NCI-H748 (cell line): ENCODE data around the gene FOS.

Source experiments
- DNase-seq: peaks from one replicate; lab custom pipeline; 2025; ENCODE audit not compliant: unreplicated experiment; lab: John Stamatoyannopoulos, UW

FOS gene

GRCh38 chr14:75313294-75313693 lies 34.7 kb downstream of the FOS start:
- DNase-seq, result no peak

DNA sequence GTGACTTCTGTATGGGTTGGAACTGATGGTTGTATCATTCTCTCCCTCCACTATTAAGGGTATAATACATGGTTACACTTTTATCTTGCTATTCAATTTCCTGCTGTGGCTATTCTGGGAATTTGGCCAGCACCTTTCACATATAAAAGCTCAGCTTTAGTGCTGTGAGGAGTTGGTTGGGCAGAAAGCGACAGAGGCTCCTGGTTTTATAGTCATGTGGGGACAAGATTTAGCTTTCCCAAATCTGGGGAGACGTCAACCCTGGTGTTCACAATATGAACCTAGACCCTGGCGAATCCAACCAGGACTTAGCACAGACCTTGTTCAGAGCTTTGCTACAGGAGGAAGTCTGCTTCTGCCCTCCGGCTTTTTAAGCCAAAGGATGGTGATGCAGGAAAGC lies 36.5 kb downstream of the FOS start:
- DNase-seq, result no peak

DNA sequence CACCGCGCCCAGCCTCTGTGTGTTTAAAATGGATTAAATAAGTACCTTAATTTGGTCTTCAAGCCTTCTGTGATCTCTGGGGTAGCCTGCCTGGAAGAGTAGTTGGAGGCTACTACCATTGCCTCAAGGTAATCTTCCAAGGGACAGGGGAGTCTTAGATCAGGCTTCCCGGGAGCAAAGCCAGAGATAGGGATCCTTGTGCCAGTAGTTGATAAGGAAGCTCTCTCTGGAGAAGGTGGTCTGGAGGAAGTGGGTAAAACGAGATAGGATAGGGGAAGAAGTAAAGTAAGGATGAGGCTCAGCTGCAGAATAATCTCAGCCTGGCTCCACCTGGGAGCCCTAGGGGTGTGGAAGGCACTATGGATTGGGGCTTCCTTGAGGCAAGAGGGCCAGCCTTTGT lies 38.5 kb downstream of the FOS start:
- DNase-seq, result no peak

GRCh38 chr14:75318353-75318752 lies 39.7 kb downstream of the FOS start:
- DNase-seq, result no peak

DNA sequence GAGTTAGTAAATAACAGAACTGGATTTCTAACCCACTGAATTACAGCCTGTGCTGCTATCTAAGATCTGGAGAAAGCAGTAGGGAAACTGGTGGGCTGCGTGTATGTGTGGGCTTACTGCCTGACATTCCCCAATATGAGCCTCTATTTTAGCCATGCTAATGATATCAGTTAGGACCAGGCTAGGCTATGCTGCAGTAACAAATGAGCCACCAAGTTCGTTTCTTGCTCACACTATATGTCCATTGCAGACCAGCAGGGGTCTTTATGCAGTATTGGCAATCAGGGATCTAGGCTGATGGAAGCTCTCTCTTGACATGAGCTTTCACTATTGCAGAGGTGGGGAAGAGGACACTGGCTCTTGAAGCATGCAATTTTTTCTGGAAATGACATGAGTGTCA lies 40.4 kb downstream of the FOS start:
- no peak for DNase-seq

DNA sequence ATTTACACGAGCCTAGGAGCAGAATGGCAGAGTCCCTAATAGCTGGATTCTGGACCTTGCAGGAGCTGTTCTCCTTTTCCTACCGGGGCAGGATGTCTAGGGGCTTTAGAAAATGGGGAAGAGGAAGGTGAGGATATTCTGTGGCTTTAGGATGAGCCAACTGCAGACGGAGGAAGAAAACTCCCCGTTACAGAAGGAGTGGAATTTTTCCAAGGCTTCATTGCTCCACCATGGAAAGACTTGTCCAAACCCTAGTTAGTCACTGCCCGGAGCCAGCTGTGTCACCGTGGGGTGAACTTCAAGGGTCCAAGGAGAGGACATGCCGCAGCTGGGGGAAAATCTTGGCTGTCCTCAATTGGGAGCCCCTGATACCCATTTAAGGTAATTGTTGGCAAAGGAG lies 41.6 kb downstream of the FOS start:
- DNase-seq, result no peak

DNA sequence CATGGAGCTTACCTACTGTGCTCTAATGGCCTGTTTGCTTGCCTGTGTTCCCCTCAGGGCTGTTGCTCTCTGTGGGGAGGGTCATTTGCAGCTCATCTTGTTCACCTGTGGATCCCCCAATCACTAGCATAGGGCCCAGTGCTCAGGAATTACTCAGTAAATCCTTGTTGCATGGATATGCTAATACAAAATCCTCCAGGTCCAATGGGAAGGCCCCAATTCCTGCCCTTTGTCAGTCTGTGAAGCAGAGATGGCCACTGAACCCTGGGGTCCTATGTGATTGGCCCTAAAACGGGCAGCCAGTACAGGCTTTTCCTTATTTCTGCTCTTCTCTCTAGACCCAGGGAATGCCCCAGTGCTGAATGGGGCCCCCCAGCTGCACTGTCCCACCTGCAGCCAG lies 44.1 kb downstream of the FOS start:
- no peak for DNase-seq

DNA sequence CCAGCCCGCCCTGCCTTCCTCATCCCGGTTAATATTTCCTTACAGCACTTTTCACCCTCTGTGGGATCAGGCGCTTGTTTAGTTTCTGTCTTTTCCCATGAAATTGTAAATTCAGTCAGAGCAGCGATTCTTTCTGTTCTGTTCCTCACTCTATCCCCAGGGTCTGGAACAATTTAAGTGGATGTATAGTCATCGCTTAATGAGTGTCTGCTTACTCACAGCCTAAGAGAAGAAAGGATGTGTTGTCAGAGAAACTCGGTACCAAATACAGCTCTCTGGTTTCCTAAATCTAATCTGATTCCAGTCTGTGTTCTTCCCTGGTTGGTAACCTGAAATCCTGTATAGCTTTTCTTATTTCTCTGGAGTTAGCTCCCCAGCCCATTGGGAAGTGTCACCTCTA lies 44.9 kb downstream of the FOS start:
- no peak for DNase-seq

DNA sequence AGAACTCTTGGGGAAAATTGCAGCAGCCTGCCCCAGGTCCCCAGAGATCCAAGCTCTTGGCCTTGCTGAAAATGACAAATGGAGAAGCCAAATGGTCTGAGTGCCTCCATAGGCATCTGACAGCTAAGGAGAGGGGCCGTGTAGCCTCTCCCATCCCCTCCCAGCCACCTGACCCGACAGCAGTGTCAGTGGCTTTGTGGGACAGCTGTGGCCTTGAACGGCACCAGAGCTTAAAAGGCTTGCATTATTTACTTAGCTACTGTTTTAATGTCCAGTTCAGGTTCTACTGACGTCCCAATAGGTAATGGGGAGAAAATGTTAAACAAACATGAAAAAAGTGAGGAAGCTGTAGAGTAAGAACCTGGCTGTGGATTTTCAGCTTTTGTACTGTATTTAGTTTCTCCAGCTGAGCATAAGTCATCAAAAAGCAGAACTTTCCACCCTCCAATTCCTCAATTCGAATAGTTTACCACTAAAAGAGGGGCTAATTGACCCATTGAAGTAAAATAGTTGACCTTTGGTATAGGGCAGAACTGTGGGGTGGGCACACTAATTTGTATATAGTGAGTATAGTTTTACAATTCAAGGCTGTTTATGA lies 50.0 kb downstream of the FOS start:
- DNase-seq, result no peak

DNA sequence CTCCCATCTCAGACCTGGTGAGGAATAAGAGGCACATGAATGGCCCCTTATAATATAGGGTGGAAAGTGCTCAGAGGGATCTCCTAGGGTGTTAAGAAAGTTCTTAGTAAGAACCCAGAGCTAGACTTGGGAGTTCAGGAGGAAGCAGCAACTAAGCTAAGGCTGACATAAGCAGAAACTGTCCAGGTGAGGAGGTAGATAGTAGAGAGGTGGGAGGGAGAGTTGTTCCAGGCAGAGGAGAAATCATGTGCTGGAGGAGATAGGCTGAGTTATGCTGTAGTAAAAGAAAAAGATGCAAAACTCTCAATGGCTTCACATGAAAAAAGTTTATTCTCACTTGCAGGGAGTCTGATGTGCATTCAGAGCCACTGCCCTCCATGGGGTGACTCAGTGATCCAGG lies 50.7 kb downstream of the FOS start:
- DNase-seq, result no peak

- no peak for DNase-seq
Measured at GRCh38 chr14:75331471-75331870, 52.8 kb downstream of the FOS start.
